GM20431 (cell line): ENCODE measurements around the gene ASB18.

Experiments
- in situ Hi-C: fragments of 300-500 bp; cut with MseI, MboI; formaldehyde crosslinking; loops from one replicate; pipeline ENCODE4 v1.15.0; 2020; ENCODE audit warnings: low sequenced_read_pairs; ENCODE audit not compliant: unreplicated experiment

The ASB18 gene

GRCh38 chr2:236177967-236178889 lies 86.0 kb downstream of the ASB18 start:
- in situ Hi-C loops = no loop called here

GRCh38 chr2:236177604-236177966 lies 86.6 kb downstream of the ASB18 start:
- in situ Hi-C loops = no loop called here

GRCh38 chr2:236176951-236177350 lies 87.3 kb downstream of the ASB18 start:
- in situ Hi-C loops = no loop called here

- in situ Hi-C loops = no loop called here
Measured at GRCh38 chr2:236176417-236176816, 87.8 kb downstream of the ASB18 start.

- in situ Hi-C loops = no loop called here
Measured at GRCh38 chr2:236175548-236176150, 88.6 kb downstream of the ASB18 start.

- in situ Hi-C loops = no loop called here
Measured at GRCh38 chr2:236173729-236174607, 90.2 kb downstream of the ASB18 start.

- in situ Hi-C loops = no loop called here
Measured at GRCh38 chr2:236173036-236173728, 91.0 kb downstream of the ASB18 start.

- in situ Hi-C loops = no loop called here
Measured at GRCh38 chr2:236172255-236173035, 91.8 kb downstream of the ASB18 start.

GRCh38 chr2:236171680-236172254 lies 92.4 kb downstream of the ASB18 start:
- in situ Hi-C loops = no loop called here

GRCh38 chr2:236171181-236171679 lies 93.0 kb downstream of the ASB18 start:
- in situ Hi-C loops = no loop called here

GRCh38 chr2:236170590-236171165 lies 93.5 kb downstream of the ASB18 start:
- in situ Hi-C loops = no loop called here

- in situ Hi-C loops = no loop called here
Measured at GRCh38 chr2:236169741-236170589, 94.2 kb downstream of the ASB18 start.

- in situ Hi-C loops = no loop called here
Measured at GRCh38 chr2:236169151-236169721, 95.0 kb downstream of the ASB18 start.

- in situ Hi-C loops = no loop called here
Measured at GRCh38 chr2:236168110-236169080, 95.8 kb downstream of the ASB18 start, which contains the start of gene GBX2. Gene GBX2 (minus strand): TSS chr2:236168386. CDS start chr2:236167971, 415 bp downstream.

GRCh38 chr2:236167297-236168109 lies 96.7 kb downstream of the ASB18 start:
- in situ Hi-C loops = no loop called here
